ENCODE data around the gene SDK2. TPM values are rescaled to one million over a fixed set of nuclear protein-coding genes. Genes with fewer than 3 reads are reported as not detected.

The SDK2 gene
- total and polyA plus RNA-seq, 2 experiments from 2014 or later, result 0.74 to 5.1 TPM

GRCh38 chr17:73297934-73298861 lies 346.0 kb downstream of the SDK2 start (continued):
- TF ChIP-seq, protein P1, sequence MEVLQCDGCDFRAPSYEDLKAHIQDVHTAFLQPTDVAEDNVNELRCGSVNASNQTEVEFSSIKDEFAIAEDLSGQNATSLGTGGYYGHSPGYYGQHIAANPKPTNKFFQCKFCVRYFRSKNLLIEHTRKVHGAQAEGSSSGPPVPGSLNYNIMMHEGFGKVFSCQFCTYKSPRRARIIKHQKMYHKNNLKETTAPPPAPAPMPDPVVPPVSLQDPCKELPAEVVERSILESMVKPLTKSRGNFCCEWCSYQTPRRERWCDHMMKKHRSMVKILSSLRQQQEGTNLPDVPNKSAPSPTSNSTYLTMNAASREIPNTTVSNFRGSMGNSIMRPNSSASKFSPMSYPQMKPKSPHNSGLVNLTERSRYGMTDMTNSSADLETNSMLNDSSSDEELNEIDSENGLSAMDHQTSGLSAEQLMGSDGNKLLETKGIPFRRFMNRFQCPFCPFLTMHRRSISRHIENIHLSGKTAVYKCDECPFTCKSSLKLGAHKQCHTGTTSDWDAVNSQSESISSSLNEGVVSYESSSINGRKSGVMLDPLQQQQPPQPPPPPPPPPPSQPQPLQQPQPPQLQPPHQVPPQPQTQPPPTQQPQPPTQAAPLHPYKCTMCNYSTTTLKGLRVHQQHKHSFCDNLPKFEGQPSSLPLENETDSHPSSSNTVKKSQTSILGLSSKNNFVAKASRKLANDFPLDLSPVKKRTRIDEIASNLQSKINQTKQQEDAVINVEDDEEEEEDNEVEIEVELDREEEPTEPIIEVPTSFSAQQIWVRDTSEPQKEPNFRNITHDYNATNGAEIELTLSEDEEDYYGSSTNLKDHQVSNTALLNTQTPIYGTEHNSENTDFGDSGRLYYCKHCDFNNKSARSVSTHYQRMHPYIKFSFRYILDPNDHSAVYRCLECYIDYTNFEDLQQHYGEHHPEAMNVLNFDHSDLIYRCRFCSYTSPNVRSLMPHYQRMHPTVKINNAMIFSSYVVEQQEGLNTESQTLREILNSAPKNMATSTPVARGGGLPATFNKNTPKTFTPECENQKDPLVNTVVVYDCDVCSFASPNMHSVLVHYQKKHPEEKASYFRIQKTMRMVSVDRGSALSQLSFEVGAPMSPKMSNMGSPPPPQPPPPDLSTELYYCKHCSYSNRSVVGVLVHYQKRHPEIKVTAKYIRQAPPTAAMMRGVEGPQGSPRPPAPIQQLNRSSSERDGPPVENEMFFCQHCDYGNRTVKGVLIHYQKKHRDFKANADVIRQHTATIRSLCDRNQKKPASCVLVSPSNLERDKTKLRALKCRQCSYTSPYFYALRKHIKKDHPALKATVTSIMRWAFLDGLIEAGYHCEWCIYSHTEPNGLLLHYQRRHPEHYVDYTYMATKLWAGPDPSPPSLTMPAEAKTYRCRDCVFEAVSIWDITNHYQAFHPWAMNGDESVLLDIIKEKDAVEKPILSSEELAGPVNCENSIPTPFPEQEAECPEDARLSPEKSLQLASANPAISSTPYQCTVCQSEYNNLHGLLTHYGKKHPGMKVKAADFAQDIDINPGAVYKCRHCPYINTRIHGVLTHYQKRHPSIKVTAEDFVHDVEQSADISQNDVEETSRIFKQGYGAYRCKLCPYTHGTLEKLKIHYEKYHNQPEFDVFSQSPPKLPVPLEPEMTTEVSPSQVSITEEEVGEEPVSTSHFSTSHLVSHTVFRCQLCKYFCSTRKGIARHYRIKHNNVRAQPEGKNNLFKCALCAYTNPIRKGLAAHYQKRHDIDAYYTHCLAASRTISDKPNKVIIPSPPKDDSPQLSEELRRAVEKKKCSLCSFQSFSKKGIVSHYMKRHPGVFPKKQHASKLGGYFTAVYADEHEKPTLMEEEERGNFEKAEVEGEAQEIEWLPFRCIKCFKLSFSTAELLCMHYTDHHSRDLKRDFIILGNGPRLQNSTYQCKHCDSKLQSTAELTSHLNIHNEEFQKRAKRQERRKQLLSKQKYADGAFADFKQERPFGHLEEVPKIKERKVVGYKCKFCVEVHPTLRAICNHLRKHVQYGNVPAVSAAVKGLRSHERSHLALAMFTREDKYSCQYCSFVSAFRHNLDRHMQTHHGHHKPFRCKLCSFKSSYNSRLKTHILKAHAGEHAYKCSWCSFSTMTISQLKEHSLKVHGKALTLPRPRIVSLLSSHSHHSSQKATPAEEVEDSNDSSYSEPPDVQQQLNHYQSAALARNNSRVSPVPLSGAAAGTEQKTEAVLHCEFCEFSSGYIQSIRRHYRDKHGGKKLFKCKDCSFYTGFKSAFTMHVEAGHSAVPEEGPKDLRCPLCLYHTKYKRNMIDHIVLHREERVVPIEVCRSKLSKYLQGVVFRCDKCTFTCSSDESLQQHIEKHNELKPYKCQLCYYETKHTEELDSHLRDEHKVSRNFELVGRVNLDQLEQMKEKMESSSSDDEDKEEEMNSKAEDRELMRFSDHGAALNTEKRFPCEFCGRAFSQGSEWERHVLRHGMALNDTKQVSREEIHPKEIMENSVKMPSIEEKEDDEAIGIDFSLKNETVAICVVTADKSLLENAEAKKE (CRISPR knock-in tag; IDR thresholded peaks at IDR 0.05), result no peak
- TF ChIP-seq ZNF114 (CRISPR knock-in tag; IDR thresholded peaks at IDR 0.05) (no peak), ZNF331 (CRISPR knock-in tag; IDR thresholded peaks at IDR 0.05; ENCODE audit: low read depth) (no peak), CREB1 (CRISPR knock-in tag; IDR thresholded peaks at IDR 0.05; ENCODE audit: low read depth) (no peak), CTCF (conservative IDR thresholded peaks at IDR 0.05; ENCODE audit: low read depth in 2 of 2) (no peak), NANOG (IDR thresholded peaks at IDR 0.05; ENCODE audit: borderline replicate concordance) (no peak), JUNB (IDR thresholded peaks at IDR 0.05; ENCODE audit: unreplicated experiment) (no peak)
